IMR-90 (cell line): ENCODE results near the gene HPGDS. TPM values are rescaled to one million over a fixed set of nuclear protein-coding genes. Genes with fewer than 3 reads are reported as not detected.

Source experiments
- ATAC-seq: fragments of 200-7000 bp; cut with Tn5 transposase; 2 replicates; pipeline ENCODE4 v1.9.1; 2020; ENCODE audit warnings: low read depth, mild to moderate bottlenecking, moderate library complexity
- BruUV-seq: library from RNA; stranded (reverse); fragments of 400-500 nt; replicated peaks from 2 replicates; lab custom pipeline; 2021; lab: Mats Ljungman, UMichigan
- CTCF ChIA-PET: fragments of 300-600 bp; formaldehyde crosslinking; extraction: SDS; loops from one replicate; lab custom pipeline; 2021; ENCODE audit warnings: antibody characterized with exemption; lab: Yijun Ruan, JAX
- POLR2A ChIA-PET: fragments of 300-600 bp; sonication (Branson Sonifier 250); formaldehyde crosslinking; loops from one replicate; lab custom pipeline; 2022; ENCODE audit warnings: antibody characterized with exemption; ENCODE audit not compliant: unreplicated experiment; lab: Charles Lee
- DNase-seq: peaks from one replicate; pipeline ENCODE4 v3.0.0; 2013
- H2AFZ ChIP-seq: replicated peaks from 2 replicates; pipeline ENCODE3; 2013; ENCODE audit warnings: low read length, mild to moderate bottlenecking; ENCODE audit not compliant: poor library complexity
- H2AK5ac ChIP-seq: 2 replicates; pipeline ENCODE4 v1.6.1; 2013; ENCODE audit warnings: low read depth, low read length, inconsistent platforms
- H2AK9ac ChIP-seq: replicated peaks from 2 replicates; pipeline ENCODE3; 2013; ENCODE audit warnings: mild to moderate bottlenecking, low read depth, low read length, moderate library complexity; ENCODE audit not compliant: poor library complexity
- H2BK120ac ChIP-seq: 2 replicates; pipeline ENCODE4 v1.6.1; 2013; ENCODE audit warnings: low read depth, low read length, inconsistent platforms
- H2BK15ac ChIP-seq: 3 replicates; pipeline ENCODE4 v1.6.1; 2013; ENCODE audit warnings: low read depth, low read length, inconsistent platforms
- H2BK20ac ChIP-seq: 2 replicates; pipeline ENCODE4 v1.6.1; 2013; ENCODE audit warnings: low read depth, mild to moderate bottlenecking, inconsistent platforms, low read length, moderate library complexity
- H2BK5ac ChIP-seq: 2 replicates; pipeline ENCODE4 v1.6.1; 2013; ENCODE audit warnings: mild to moderate bottlenecking, low read depth, low read length, inconsistent platforms; ENCODE audit not compliant: poor library complexity, severe bottlenecking
- H3K14ac ChIP-seq: replicated peaks from 2 replicates; pipeline ENCODE4 v1.6.1; 2013; ENCODE audit warnings: low read depth, low read length, inconsistent platforms
- H3K18ac ChIP-seq: 2 replicates; pipeline ENCODE4 v1.6.1; 2013; ENCODE audit warnings: low read depth, low read length, control low read depth
- H3K23ac ChIP-seq: 2 replicates; pipeline ENCODE4 v1.6.1; 2013; ENCODE audit warnings: low read depth, low read length, inconsistent platforms
- H3K27ac ChIP-seq: 2 replicates; pipeline ENCODE4 v1.5.1; 2013; ENCODE audit warnings: mild to moderate bottlenecking, control low read depth, low read length; ENCODE audit not compliant: insufficient read depth
- H3K27me3 ChIP-seq: 2 replicates; pipeline ENCODE4 v1.6.1; 2013; ENCODE audit warnings: low read length; ENCODE audit not compliant: control insufficient read depth, insufficient read depth
- H3K36me3 ChIP-seq: 2 replicates; pipeline ENCODE4 v1.6.1; 2013; ENCODE audit warnings: low read length, mixed read lengths; ENCODE audit not compliant: control insufficient read depth, insufficient read depth
- H3K4ac ChIP-seq: 2 replicates; pipeline ENCODE4 v1.6.1; 2013; ENCODE audit warnings: low read depth, low read length, inconsistent platforms
- H3K4me1 ChIP-seq: 2 replicates; pipeline ENCODE4 v1.6.1; 2013; ENCODE audit warnings: low read length, mixed read lengths; ENCODE audit not compliant: control insufficient read depth, insufficient read depth
- H3K4me2 ChIP-seq: 2 replicates; pipeline ENCODE4 v1.6.1; 2013; ENCODE audit warnings: low read depth, mild to moderate bottlenecking, control low read depth, low read length, moderate library complexity
- H3K4me3 ChIP-seq: 2 replicates; pipeline ENCODE4 v1.5.1; 2013; ENCODE audit warnings: low read depth, mild to moderate bottlenecking, control low read depth, low read length, moderate library complexity; ENCODE audit not compliant: insufficient read depth
- H3K56ac ChIP-seq: 2 replicates; pipeline ENCODE4 v1.6.1; 2013; ENCODE audit warnings: low read length, inconsistent platforms; ENCODE audit not compliant: insufficient read depth; ENCODE audit errors: extremely low read depth
- H3K79me1 ChIP-seq, 2 experiments: 2 replicates each; pipeline ENCODE4 v1.6.1; 2013; ENCODE audit warnings: low read length in 2 of 2, inconsistent platforms in 1 of 2, low read depth in 1 of 2
- H3K9ac ChIP-seq: 2 replicates; pipeline ENCODE4 v1.6.1; 2013; ENCODE audit warnings: low read depth, low read length, control low read depth
- H3K9me1 ChIP-seq: 2 replicates; pipeline ENCODE4 v1.6.1; 2013; ENCODE audit warnings: low read length, inconsistent platforms; ENCODE audit not compliant: insufficient read depth
- H3K9me3 ChIP-seq: 2 replicates; pipeline ENCODE4 v1.6.1; 2013; ENCODE audit warnings: low read length; ENCODE audit not compliant: control insufficient read depth, insufficient read depth
- H4K20me1 ChIP-seq: 2 replicates; pipeline ENCODE4 v1.6.1; 2013; ENCODE audit warnings: low read length, inconsistent platforms; ENCODE audit not compliant: insufficient read depth
- H4K5ac ChIP-seq: 2 replicates; pipeline ENCODE4 v1.6.1; 2013; ENCODE audit warnings: mild to moderate bottlenecking, low read depth, low read length, control low read depth
- H4K8ac ChIP-seq, 2 experiments: 2 replicates each; pipeline ENCODE4 v1.6.1; 2013; ENCODE audit warnings: low read depth in 2 of 2, low read length in 2 of 2, control low read depth in 1 of 2, inconsistent platforms in 1 of 2
- H4K91ac ChIP-seq: 2 replicates; pipeline ENCODE4 v1.6.1; 2013; ENCODE audit warnings: low read depth, low read length, inconsistent platforms; ENCODE audit not compliant: insufficient read depth
- BHLHE40 ChIP-seq: fragments of 150-350 bp; IDR thresholded peaks from 2 replicates; pipeline ENCODE4 v1.6.1; 2016; ENCODE audit warnings: mild to moderate bottlenecking, low read depth, low read length
- CEBPB ChIP-seq: IDR thresholded peaks from 2 replicates; pipeline ENCODE4 v1.6.1; 2012; ENCODE audit warnings: low read depth, low read length, improper control_type of control experiment
- CHD1 ChIP-seq: IDR thresholded peaks from 2 replicates; pipeline ENCODE4 v1.6.1; 2012; ENCODE audit warnings: low read depth, low read length, improper control_type of control experiment
- CTCF ChIP-seq: conservative IDR thresholded peaks from 2 replicates; pipeline ENCODE4 v1.5.1; 2012; ENCODE audit warnings: mild to moderate bottlenecking, low read depth, low read length, improper control_type of control experiment
- ELK1 ChIP-seq: fragments of 150-350 bp; IDR thresholded peaks from 2 replicates; pipeline ENCODE4 v1.6.1; 2016; ENCODE audit warnings: low read depth, mild to moderate bottlenecking, low read length, moderate library complexity, borderline replicate concordance
- FOS ChIP-seq: fragments of 150-350 bp; IDR thresholded peaks from 2 replicates; pipeline ENCODE4 v1.6.1; 2016; ENCODE audit warnings: low read depth, low read length
- MAFK ChIP-seq: IDR thresholded peaks from 2 replicates; pipeline ENCODE4 v1.6.1; 2012; ENCODE audit warnings: low read depth, low read length, improper control_type of control experiment
- MAZ ChIP-seq: IDR thresholded peaks from 2 replicates; pipeline ENCODE4 v1.6.1; 2012; ENCODE audit warnings: low read depth, mild to moderate bottlenecking, low read length, improper control_type of control experiment, moderate library complexity, borderline replicate concordance
- MXI1 ChIP-seq: IDR thresholded peaks from 2 replicates; pipeline ENCODE4 v1.6.1; 2012; ENCODE audit warnings: low read depth, mild to moderate bottlenecking, low read length, moderate library complexity, borderline replicate concordance
- NFE2L2 ChIP-seq: fragments of 150-350 bp; IDR thresholded peaks from 2 replicates; pipeline ENCODE4 v1.6.1; 2016; ENCODE audit warnings: low read depth, mild to moderate bottlenecking, low read length
- POLR2A ChIP-seq: IDR thresholded peaks from 2 replicates; pipeline ENCODE4 v1.6.1; 2012; ENCODE audit warnings: mild to moderate bottlenecking, low read depth, low read length
- RAD21 ChIP-seq: IDR thresholded peaks from 2 replicates; pipeline ENCODE4 v1.6.1; 2012; ENCODE audit warnings: low read length, improper control_type of control experiment
- RCOR1 ChIP-seq: IDR thresholded peaks from 2 replicates; pipeline ENCODE4 v1.6.1; 2012; ENCODE audit warnings: mild to moderate bottlenecking, low read length, improper control_type of control experiment; ENCODE audit not compliant: insufficient replicate concordance
- RFX5 ChIP-seq: IDR thresholded peaks from 2 replicates; pipeline ENCODE4 v1.8.0; 2012; ENCODE audit warnings: low read depth, mild to moderate bottlenecking, low read length, moderate library complexity
- SMC3 ChIP-seq: fragments of 150-350 bp; IDR thresholded peaks from 2 replicates; pipeline ENCODE4 v1.6.1; 2016; ENCODE audit warnings: low read depth, mild to moderate bottlenecking, antibody characterized with exemption, low read length, moderate library complexity
- WGBS, 2 experiments: methylation state at CpG; one replicate each; pipeline versions ENCODE4 v1.1.5 to v1.1.7; 2013; ENCODE audit warnings: missing lambda C conversion rate in 2 of 2; ENCODE audit not compliant: insufficient read length in 1 of 2; ENCODE audit errors: extremely low coverage in 2 of 2; 5-methylcytosine and 5-hydroxymethylcytosine counted together
- dilution Hi-C: fragments of 300-500 bp; cut with HindIII; formaldehyde crosslinking; loops from one replicate; pipeline ENCODE4 v1.14.3; 2018; ENCODE audit warnings: low sequenced_read_pairs; ENCODE audit not compliant: unreplicated experiment
- in situ Hi-C: fragments of 300-500 bp; cut with MboI; formaldehyde crosslinking; loops from 3 replicates; pipeline ENCODE4 v1.14.3; 2019; ENCODE audit warnings: low sequenced_read_pairs, inconsistent platforms, mixed read lengths
- intact Hi-C: fragments of 100-400 bp; cut with micrococcal nuclease; formaldehyde crosslinking; loops from 2 replicates; pipeline ENCODE4 v1.10.0; 2022
- polyA plus RNA-seq, 3 experiments: library from polyadenylated mRNA; depleted of rRNA; stranded (reverse); fragments of >200 nt; gene quantifications; 2 replicates each; pipeline ENCODE4 v1.2.3, GENCODE V29; 2012; ENCODE audit warnings: low replicate concordance in 1 of 3
- total RNA-seq: library from RNA; depleted of rRNA; stranded (reverse); fragments of >200 nt; gene quantifications from 2 replicates; pipeline ENCODE4 v1.2.3, GENCODE V29; 2012
- TF ChIP-seq, protein P1 (sequence below): fragments of 150-350 bp; IDR thresholded peaks from 2 replicates; pipeline ENCODE4 v1.6.1; 2017; ENCODE audit warnings: mild to moderate bottlenecking, antibody characterized with exemption, low read length, low read depth

The HPGDS gene
- total and polyA plus RNA-seq, 2 of the 4 experiments (the other 2 are of a cell fraction): not detected

DNA sequence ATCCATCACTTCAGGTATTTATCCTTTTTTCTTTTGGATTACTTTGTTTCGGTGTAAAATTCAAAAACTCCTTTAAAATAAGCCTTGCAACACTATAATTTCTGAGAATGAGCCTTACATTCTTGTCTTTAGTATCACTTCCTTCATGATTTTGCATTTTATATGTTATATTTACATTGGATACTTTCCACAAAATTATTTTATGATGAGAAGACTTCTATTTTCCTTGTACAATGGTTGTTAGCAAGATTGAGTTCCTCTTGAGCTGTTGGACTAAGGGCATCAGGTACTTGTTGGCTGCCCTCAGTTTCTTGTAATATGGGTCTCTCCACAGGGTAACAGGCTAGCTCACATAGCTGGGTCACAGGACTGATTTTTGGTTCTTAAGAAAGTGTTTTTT lies 22.7 kb upstream of the HPGDS start:
- Histone ChIP-seq H3K9me3 (no peaks in the 10 kb centered on the region), H3K27me3 (peaks cover 1% of the 10 kb centered on the region; the same call in 1 of the 2 replicates), H3K36me3 (no peaks in the 10 kb centered on the region), H2BK15ac (no peak overlapping the region), H3K4me2 (no peak overlapping the region), H3K4me1 (no peaks in the 10 kb centered on the region), H3K9me1 (no peaks in the 10 kb centered on the region), H2AFZ (no peak overlapping the region), H3K9ac (no peak overlapping the region), H4K8ac (no peak overlapping the region), H3K79me1 (no peaks in the 10 kb centered on the region), H2BK120ac (no peak overlapping the region), H3K23ac (no peak overlapping the region), H4K20me1 (no peaks in the 10 kb centered on the region), H2BK5ac (no peak overlapping the region), H3K27ac (no peak overlapping the region), H3K4ac (no peak overlapping the region), H3K4me3 (no peak overlapping the region), H2AK5ac (no peak overlapping the region), H2BK20ac (no peak overlapping the region), H3K56ac (no peak overlapping the region), H3K14ac (no peak overlapping the region; the same call in 1 of the 2 replicates), H3K18ac (no peak overlapping the region), H4K5ac (no peak overlapping the region), H4K91ac (no peak overlapping the region), H2AK9ac (no peak overlapping the region)
- intact Hi-C loops: no loop called here
- ATAC-seq: no peak
- DNase-seq: peak; percentile 21
- no CpG with 5 or more reads among the region's 1 CpG for WGBS, 2 experiments
- dilution Hi-C loops: no loop called here
- in situ Hi-C loops: no loop called here
- no TSS peak for BruUV-seq
- TF ChIP-seq BHLHE40 (no peak), FOS (no peak), MAFK (no peak), RFX5 (no peak), MAZ (no peak), NFE2L2 (no peak), CEBPB (no peak), SMC3 (no peak), MXI1 (no peak), CHD1 (no peak), RAD21 (no peak), RCOR1 (no peak), CTCF (no peak), ELK1 (no peak), POLR2A (no peak)
- TF ChIP-seq, protein P1, sequence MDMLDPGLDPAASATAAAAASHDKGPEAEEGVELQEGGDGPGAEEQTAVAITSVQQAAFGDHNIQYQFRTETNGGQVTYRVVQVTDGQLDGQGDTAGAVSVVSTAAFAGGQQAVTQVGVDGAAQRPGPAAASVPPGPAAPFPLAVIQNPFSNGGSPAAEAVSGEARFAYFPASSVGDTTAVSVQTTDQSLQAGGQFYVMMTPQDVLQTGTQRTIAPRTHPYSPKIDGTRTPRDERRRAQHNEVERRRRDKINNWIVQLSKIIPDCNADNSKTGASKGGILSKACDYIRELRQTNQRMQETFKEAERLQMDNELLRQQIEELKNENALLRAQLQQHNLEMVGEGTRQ: no peak
- POLR2A ChIA-PET: no interaction called here
- CTCF ChIA-PET: no interaction called here
